DMS153 treated with DMSO at 0.1 percent for 48 hours (cell line): ENCODE data around the gene NCS1.

ENCODE experiments used
- DNase-seq: peaks from one replicate; lab custom pipeline; 2025; ENCODE audit not compliant: unreplicated experiment; lab: John Stamatoyannopoulos, UW

The NCS1 gene

DNA sequence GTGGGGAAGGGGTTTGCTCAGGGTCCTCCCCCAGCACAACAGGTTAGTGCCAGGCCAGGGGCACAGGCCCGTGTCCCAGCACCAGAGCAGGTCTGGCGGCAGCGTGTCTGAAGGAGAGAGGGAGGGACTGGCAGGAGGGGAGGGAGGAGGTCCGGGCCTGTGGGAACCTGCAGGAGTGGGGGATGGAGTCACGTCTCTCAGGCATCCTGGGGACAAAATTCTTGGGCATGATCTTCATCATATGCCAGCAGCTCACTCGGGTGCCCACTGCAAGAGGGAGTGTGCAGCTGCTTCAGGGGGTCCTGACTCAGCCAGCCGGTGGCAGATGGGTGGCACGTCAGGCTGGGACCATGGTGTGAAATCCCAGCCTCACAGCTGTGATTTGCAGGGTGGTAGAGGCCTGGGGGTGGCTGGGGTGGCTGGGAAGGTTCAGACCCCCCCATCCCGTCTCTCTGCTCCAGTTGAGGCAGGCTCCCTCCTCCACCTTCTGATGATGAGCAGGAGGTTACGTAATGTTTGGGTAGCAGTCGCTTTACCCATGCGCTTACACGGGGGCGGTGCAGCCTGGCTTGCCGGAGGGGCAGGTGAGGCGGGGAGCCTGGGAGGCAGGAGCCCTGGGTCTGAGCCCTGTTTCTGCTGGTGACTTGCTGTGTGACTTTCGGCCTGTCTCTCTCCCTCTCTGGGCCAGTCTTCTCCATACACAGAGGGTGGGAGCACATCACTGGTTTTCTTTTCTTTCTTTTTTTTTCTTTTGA is 40.5 kb downstream of the NCS1 start:
- no peak for DNase-seq

DNA sequence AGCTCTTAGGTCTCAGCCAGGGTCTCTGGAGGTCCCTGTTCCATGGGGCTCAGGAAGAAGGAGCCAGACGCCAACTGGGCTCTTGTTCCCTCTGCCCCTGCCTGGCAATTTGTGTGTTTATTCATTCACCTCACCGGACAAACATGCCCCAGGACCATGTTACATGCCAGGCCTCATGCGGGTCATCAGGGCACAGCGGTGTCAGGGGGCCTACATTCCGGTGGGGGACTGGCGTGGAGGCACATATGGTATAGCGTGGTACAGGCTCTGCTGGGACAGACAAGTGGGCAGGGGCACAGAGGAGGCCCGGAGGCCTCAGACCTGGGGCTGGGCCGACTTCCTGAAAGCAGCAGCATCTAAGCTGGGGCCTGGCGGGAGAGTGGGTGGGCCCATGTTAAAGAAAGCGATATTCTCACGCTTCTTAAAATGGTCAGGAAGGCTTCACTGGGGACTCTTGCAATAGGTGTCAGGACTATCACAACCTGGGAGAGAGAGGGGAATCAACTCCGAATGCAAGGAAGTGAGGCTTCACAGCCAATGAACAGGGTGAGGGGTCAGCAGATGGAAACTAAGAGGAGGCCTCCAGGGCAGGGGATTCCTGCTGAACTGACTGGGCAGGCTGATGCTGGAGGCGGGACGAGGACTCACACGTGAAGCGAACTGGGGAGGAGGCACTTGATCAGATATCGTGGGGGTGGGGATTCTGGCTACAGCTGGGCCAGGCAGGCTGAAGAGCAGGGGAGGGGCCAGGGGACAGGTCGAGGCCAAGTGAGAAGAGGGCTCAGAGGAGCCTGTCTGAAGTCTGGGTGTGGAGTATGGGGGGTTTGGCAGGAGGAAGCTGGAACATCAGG is 41.9 kb downstream of the NCS1 start:
- no peak for DNase-seq

DNA sequence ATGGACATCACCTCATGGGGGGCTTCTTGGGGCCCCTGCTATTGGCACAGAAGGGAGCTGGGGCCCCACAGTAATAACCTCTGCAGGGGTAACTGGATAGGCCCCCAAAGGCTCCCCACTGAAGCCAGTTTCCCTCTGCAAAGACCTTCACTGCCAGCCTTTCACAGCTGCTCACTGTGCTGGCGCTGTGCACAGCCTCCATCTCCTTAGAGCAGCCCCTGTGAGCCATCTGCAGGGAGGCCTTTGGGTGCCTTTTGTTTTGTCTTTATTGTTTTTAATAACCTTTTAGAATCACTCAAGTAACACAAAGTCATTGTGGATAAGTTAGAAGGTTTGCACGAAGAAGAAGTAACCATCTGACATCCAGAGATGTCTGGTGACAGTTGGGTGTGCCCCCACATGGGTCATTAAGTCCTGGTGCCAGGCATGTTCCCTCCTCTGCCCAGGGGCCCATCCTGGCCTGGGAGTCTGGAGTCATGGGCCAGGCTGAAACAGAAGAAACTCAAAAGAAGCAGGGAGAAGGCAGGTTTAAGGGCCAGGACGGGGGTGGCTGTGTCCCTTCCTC is 42.7 kb downstream of the NCS1 start:
- no peak for DNase-seq

DNA sequence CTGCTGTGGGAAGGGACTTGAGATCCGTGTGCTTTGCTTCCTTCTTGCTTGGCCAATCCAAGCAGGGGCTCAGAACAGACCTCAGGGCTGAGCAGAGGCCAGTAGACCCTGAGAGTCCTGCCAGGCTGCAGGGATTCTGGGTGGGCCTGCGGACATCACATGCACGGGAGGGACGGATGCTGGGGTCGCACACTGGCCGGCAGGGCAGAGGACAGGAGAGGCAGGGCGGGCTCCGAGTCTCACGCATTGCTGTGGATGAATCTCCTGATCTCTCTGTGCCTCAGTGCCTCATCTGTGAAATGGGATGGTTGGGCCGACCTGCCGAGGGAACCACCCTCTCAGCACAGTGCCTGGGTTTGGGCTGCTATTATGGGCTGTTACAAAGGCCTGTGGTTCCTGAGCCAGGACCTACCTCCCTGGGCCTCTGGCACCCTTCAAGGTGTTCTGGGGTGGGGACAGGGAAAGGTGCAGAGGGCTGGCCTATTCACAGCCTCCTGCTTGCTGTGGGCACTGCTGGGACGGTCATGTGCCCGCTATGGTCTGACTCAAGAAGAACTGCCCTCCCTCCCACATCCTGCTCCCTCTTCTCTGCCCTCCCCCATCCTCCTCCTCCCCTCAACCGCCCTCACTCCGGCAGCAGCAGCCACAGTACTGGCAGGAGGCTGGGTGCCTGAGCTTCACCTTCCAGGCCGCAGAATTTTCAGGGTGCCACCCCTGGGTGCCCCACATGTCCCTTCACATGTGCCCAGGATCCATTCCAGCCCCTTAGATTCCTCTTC is 43.3 kb downstream of the NCS1 start:
- no peak for DNase-seq

DNA sequence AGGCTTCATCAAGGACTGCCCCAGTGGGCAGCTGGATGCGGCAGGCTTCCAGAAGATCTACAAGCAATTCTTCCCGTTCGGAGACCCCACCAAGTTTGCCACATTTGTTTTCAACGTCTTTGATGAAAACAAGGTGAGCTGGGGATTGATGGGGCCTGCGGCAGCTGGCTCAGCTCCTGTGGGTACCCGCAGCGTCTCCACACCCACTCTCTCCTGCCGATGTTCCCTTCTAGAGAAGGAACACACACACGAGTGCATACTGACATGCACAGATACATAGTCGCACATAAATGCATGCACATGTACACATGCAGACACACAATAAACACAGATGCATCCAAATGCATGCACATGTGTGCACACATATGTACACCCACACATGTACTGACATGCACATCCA is 45.6 kb downstream of the NCS1 start:
- no peak for DNase-seq

DNA sequence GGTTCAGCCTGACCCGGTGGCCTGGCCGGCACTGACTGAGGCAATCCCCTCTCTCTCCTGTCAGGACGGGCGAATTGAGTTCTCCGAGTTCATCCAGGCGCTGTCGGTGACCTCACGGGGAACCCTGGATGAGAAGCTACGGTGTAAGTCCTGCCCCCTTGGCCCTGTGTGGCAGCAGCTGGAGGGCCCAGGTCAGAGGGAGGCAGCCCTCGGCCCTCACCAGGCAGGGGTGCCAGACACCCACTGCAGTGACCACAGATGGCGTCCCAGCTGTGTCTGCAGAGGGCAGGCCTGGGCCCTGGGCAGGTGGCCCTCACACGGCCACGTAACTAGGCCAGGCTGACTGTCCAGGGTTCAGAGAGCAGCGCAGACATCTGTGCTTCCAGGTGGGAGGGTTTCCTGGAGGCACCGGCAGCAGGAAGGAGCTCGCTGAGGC is 47.5 kb downstream of the NCS1 start:
- DNase-seq: no peak

DNA sequence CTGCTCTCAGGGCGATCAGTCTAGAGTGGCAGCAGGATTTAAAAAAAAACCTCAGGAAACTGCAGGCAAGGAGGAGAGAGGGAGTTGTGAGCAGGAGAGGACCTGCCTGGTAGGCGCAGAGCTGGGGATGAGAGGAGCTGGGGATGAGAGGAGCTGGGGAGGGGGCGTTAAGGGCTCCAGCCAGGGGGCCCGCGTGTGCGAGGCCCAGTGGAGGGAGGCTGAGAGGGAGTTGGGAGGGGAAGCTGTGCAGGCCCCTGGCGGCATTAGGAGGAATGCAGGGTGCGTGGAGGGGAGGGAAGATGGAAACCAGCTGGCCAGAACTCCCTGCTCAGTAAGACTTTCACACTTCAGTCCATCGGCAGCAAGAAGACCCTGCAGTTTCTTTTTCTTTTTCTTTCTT is 48.1 kb downstream of the NCS1 start:
- DNase-seq: no peak

DNA sequence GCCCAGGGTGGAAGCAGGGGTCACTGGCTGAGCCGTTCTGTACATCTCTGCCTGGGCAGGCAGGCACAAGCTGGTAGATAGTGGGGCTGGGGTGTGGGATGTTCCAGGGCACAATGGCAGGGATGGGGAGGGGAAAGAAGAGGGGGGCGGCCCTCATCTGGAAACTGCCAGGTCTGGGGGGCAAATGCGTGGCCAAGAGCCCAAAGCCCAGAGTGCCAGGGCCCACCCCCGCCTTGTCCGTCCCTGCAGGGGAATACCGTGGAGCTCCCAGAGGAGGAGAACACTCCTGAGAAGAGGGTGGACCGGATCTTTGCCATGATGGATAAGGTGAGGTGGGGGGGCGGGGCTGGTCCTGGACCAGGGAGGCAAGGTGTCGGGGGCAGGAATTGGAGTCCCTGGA is 50.6 kb downstream of the NCS1 start:
- DNase-seq: no peak

DNA sequence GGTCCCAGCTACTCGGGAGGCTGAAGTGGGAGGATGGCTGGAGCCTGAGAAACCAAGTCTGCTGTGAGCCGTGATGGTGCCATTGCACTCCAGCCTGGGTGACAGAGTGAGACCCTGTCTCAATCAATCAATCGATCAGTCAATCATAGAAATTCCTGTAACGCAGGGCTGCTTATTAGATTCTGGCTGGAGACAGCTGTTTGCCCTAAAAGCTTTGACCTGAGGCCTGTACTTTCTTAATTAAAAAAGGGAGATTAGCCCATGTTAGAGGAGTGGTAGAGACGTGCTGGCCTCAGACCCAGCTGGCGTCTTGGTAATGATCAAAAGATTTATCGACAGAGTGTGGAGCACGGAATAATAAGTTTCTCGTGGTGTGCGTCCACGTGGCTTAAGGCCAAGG is 52.9 kb downstream of the NCS1 start:
- no peak for DNase-seq

DNA sequence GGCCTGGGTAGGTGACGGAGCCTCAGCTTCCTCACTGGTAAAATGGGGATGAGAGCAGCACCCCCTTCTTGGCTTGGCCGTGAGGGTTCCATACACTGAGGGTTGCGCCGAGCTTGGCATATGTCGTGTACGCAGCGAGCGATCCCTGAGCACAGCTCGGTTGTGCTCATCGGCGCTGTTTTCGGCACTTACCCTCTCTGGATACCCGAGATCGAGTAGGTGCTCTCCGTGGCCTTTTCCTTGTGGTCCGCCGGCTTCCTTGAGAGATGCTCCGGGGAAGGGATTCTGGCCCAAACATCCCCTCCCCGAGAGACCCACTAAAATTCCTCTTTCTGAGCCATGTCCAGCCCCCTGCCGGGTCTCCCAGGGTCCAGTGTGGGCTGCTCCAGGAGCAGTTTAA is 53.4 kb downstream of the NCS1 start:
- DNase-seq: no peak

DNA sequence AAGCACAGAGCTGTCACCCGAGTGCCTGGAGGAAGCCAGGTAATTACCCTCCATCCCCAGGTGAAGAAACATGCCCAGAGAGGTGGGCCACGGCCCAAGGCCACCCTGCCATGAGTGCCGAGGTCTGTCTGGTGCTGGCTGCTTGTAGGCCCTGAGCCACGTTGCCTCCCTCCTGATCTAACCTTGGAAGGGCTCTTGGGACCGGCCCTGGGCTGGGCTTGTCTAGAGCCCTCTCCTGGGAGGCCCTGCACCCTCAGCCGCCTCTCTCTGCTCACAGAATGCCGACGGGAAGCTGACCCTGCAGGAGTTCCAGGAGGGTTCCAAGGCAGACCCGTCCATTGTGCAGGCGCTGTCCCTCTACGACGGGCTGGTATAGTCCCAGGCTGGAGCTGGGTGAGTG is 53.9 kb downstream of the NCS1 start:
- no peak for DNase-seq

DNA sequence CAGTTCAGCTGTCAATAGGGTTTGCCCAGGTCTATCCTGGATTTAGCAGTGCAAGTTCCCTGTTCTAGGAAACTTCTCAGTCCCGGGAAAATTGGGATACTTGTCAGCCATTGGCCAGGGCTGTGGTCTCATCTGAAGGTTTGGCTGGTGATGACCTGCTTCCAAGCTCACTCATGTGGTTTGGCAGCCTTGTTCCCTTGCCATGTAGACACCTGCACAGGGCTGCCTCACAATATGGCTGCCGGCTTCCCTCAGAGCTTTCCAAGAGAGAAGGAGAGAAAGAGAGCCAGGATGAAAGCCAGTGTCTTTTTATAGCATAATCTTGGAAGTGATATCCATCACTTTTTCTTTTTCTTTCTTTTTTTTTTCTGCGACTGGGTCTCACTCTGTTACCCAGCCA is 55.6 kb downstream of the NCS1 start:
- DNase-seq: no peak

DNA sequence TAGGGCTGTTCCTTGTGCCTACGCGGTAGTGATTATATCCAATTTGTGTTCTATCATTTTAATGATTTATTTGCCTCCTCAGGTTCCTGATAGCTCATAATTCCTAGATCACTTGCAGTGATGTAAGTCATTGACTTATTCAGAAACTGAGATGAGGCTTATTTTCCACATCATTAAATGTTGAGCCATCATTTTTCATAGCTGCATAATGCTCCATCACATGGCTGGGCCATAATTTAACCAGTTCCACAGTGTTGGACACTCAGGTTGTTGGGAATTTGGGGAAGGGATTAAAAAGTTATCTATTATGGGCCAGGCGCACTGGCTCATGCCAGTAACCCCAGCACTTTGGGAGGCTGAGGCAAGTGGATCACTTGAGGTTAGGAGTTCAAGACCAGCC is 57.6 kb downstream of the NCS1 start:
- no peak for DNase-seq

DNA sequence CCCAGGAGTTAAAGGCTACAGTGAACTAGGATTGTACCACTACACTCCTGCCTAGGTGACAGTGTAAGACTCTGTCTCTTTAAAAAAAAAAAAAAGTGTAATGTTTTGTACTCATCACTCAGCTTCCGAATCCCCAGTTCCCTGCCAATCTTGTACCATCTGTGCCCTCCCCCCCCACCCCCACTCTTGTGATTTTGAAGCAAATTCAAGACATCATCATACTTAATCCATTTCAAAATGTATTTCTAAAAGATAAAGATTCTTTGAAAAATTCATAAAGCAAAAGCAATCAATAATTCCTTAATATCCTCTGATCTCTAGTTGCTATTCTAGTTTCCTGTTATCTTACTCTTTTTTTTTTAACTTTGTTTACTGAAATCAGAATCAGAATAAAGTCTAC is 58.4 kb downstream of the NCS1 start:
- no peak for DNase-seq

DNA sequence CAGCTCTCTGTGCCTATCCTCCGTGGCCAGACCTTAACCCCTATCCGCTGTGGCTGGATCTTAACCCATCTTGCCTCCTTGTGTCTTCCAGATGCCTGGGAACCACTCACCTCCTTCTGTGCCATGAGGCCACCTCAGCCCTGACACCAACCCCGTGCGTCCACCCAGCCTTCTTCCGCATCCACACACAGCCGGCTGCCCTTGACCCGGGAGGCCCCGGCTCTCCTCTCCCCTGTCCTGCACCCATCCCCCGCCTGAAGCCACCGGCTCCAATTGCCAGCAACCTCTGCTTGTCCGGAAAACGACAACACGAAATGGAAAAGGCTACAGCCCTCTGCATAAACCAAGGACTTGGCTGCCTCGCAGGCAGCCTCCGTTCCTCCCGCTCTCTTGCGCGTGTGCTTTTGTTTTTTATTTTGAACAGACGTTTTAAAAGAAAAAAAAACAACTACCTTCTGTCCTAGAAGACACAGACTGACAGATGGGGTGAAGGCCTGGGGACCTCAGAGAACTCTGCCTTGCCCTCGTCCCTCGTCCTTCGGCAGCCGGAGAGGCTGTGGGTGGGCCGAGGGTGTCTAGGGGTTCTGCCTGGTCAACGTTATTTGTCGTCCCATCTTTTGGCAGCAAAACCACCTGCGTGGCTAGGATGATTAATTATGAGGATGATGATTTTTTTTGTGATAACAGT is 60.8 kb downstream of the NCS1 start:
- DNase-seq: no peak

DNA sequence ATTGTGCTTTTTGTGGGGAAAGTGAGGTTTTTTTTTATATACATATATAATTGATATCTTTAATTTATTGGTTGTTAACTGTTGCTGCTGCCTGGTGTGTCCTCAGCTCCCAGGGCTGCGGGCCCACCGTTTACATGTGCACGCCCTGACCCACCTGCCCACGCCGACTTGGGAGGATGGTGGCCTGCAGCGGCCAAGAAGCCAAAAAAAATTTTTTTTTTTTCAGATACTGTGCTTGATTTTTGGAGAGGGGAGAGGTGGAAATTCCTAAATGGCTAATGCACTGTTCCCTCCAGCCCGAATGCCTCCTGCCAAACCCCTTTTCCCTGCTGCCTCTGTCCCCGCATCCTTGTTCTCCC is 61.4 kb downstream of the NCS1 start:
- DNase-seq: no peak

DNA sequence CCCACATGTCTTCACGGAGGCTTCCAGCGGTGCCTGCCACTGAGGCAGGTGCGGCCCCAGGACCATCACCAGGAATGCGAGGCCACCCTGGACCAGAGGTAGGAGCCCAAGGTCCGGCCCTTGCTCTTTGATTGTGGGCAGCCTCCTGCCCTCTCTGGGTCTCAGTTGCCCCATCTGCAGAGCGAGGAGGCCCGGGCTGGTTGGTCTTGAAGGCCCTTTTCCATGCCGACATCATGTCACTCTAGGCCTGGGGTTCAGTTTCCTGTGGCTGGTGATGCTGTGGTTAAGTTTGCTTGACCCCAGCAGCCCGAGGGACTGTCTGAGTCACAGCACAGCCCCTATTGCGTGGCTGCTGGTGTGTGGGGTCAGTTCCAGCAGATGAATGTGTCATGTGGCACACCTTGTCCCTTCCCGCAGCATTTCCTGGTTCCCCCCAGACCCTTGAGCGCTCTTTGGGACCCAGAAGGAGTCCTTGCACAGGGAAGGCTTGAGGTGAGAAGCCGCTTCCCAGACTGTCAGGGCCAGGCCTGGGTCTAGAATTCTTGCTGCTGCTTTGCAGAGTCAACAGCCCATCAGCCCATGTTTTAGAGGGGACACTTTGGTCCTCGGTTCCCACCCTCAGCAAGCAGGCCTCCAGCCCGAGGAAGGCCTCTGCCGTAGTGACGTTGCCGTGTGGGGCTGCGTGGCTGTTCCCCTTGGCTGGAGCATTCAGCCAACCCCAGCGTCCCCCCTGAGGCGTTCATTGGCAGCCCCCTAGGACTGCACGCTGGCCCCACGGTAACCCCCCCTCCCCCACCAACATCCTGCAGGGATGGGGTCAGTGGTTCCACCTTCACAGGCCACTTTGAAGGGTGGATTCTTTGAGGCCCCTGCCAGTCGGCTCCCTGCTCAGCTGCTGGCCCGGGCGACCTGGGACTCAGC is 62.4 kb downstream of the NCS1 start:
- no peak for DNase-seq

DNA sequence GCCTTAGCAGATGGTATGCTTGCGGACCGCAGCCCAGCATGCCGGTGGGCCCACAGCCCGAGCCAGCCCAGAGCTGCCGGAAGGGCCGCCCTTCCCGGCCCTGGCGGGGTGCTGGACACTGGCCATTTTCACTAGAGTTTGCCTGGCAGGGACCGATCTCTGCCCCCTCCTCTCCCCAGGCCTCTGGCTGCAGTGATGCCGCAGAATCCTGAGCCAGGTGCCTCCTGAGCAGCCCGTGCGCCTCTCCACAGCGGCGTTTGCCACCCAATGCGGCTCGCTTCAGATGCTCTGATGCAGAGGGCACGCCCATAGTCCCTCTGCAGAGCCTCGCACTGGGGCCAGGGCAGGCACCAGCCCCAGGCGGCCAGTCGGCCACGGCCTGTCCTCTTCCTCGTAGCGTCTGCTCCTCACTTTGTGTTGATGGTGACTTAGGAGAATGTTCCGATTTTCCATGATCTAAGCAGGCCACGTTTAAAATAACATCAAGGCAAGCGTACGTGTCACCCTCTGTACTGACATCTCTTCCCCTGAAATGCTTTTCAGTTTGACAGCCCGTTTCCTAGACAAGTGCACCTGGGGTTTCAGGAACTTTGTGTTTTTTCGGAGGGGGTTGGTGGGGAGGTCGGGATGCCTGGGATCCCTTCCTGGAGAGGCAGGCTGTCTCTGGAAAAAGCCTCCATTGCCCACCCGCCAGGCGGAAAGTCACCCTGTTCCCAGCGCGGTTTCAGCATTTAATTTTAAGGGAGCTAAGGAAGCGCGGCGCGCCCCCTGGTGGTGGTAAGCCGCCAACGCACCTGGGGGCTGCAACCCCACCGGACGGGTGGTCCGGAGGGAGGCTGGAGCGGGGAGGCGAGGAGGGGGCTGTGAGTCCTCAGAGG is 63.6 kb downstream of the NCS1 start:
- DNase-seq: peak; percentile 26

DNA sequence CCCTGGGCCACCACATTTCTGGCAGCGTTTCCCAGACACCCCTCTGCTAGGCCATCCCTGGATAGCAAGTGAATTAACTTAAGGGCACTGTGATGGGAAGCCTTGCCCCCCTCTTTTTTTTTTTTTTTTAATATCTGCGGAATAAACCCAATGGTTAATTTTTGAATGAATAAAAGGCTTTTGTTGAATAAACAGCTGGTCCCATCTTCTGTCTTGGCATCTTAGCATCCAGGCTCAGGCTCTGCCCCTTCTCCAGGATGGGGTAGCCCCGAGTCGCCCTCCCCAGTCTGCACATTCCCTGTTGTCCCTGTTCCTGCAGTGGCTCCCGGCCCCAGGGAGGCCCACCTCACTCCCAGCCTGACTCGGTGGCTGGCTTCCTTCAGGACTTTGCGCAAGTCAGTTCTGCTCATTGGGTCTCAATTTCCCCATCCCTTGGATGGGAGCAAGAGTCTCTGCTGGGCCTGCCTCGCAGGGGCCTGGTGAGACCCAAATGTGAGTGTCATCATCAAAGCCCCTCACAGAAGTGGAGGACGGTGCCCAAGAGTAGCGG is 64.3 kb downstream of the NCS1 start:
- DNase-seq: no peak
